H1 (cell line): ENCODE data around the gene PPP1R12C. TPM values are rescaled to one million over a fixed set of nuclear protein-coding genes. Genes with fewer than 3 reads are reported as not detected.

ENCODE experiments used
- CTCF ChIA-PET: fragments of 300-600 bp; sonication (Branson Sonifier 250); formaldehyde crosslinking; loops from one replicate; lab custom pipeline; 2021; ENCODE audit not compliant: partially characterized antibody; lab: Charles Lee
- POLR2A ChIA-PET: fragments of 300-600 bp; sonication (Branson Sonifier 250); formaldehyde crosslinking; loops from one replicate; lab custom pipeline; 2021; ENCODE audit warnings: inconsistent platforms; ENCODE audit not compliant: partially characterized antibody; lab: Charles Lee
- DNase-seq, 2 experiments: peaks; one replicate each; pipeline versions ENCODE4 v3.0.0 to v3.0.0-alpha.2; 2010 to 2022; ENCODE audit warnings: low spot score in 2 of 2, low read depth in 1 of 2, mixed read lengths in 1 of 2
- FAIRE-seq: peaks from 2 replicates; lab custom pipeline; 2011; peaks lifted over from hg19 to GRCh38; lab: Jason Lieb, UNC
- H2AFZ ChIP-seq: 2 replicates; pipeline ENCODE4 v1.8.1; 2012; ENCODE audit warnings: low read length, inconsistent platforms
- H2AK5ac ChIP-seq: 2 replicates; pipeline ENCODE4 v1.6.1; 2013; ENCODE audit warnings: low read depth, low read length
- H2BK120ac ChIP-seq: replicated peaks from 2 replicates; pipeline ENCODE3; 2013; ENCODE audit warnings: low read depth, low read length, inconsistent platforms
- H2BK12ac ChIP-seq: 2 replicates; pipeline ENCODE4 v1.6.1; 2013; ENCODE audit warnings: low read depth, low read length
- H2BK15ac ChIP-seq: 2 replicates; pipeline ENCODE4 v1.6.1; 2013; ENCODE audit warnings: low read length
- H2BK20ac ChIP-seq: 2 replicates; pipeline ENCODE4 v1.6.1; 2013; ENCODE audit warnings: low read length
- H2BK5ac ChIP-seq: 2 replicates; pipeline ENCODE4 v1.6.1; 2013; ENCODE audit warnings: low read depth, low read length
- H3K14ac ChIP-seq: 2 replicates; pipeline ENCODE4 v1.6.1; 2013; ENCODE audit warnings: inconsistent platforms; ENCODE audit not compliant: insufficient read length
- H3K18ac ChIP-seq: 2 replicates; pipeline ENCODE4 v1.6.1; 2013; ENCODE audit warnings: low read length; ENCODE audit errors: extremely low read depth
- H3K23ac ChIP-seq: 2 replicates; pipeline ENCODE4 v1.6.1; 2013; ENCODE audit warnings: inconsistent platforms; ENCODE audit not compliant: insufficient read length
- H3K23me2 ChIP-seq: 2 replicates; pipeline ENCODE4 v1.6.1; 2013; ENCODE audit warnings: low read depth, low read length
- H3K27ac ChIP-seq: 2 replicates; pipeline ENCODE4 v1.6.1; 2011; ENCODE audit warnings: low read depth, low read length, inconsistent platforms
- H3K27me3 ChIP-seq, 4 experiments: replicated peaks in 1 of 4; 1 replicate in 1 of 4; 2 replicates in 3 of 4; pipeline versions ENCODE4 v1.6.1 to v1.8.1; 2011 to 2013; ENCODE audit warnings: low read length in 3 of 4, mild to moderate bottlenecking in 3 of 4, inconsistent platforms in 2 of 4, mixed read lengths in 2 of 4, moderate library complexity in 1 of 4; ENCODE audit not compliant: control insufficient read depth in 3 of 4, insufficient read depth in 3 of 4; ENCODE audit errors: extremely low read depth in 1 of 4
- H3K36me3 ChIP-seq, 4 experiments: 2 replicates each; pipeline versions ENCODE4 v1.6.1 to v1.8.1; 2011 to 2013; ENCODE audit warnings: mild to moderate bottlenecking in 4 of 4, low read length in 3 of 4, moderate library complexity in 2 of 4, control low read depth in 1 of 4, inconsistent platforms in 1 of 4; ENCODE audit not compliant: insufficient read depth in 4 of 4, control insufficient read depth in 2 of 4
- H3K4ac ChIP-seq: replicated peaks from 2 replicates; pipeline ENCODE3; 2013; ENCODE audit warnings: low read length, low read depth, mixed read lengths, inconsistent platforms; ENCODE audit not compliant: insufficient read length
- H3K4me1 ChIP-seq, 4 experiments: replicated peaks in 1 of 4; 1 replicate in 1 of 4; 2 replicates in 3 of 4; pipeline versions ENCODE4 v1.6.1 to v1.8.1; 2011 to 2013; ENCODE audit warnings: low read length in 3 of 4, inconsistent platforms in 2 of 4, mixed read lengths in 1 of 4; ENCODE audit not compliant: insufficient read depth in 4 of 4, control insufficient read depth in 3 of 4
- H3K4me2 ChIP-seq, 2 experiments: 2 replicates each; pipeline versions ENCODE4 v1.6.1 to v1.8.1; 2011 to 2013; ENCODE audit warnings: low read depth in 2 of 2, low read length in 2 of 2, control low read depth in 1 of 2, inconsistent platforms in 1 of 2, mild to moderate bottlenecking in 1 of 2; ENCODE audit not compliant: insufficient read depth in 1 of 2
- H3K4me3 ChIP-seq, 4 experiments: fragments of 200-600, 300-600 bp in 1 of 4; sonication (generic), shearing (Covaris generic), sonication (Bioruptor Twin) in 1 of 4; 2 replicates each; pipeline versions ENCODE4 v1.5.1 to v1.8.1; 2011 to 2016; ENCODE audit warnings: low read length in 4 of 4, low read depth in 3 of 4, control low read depth in 2 of 4, inconsistent platforms in 2 of 4, mild to moderate bottlenecking in 2 of 4, mixed read lengths in 1 of 4, moderate library complexity in 1 of 4; ENCODE audit not compliant: insufficient read depth in 2 of 4; ENCODE audit errors: extremely low read depth in 1 of 4
- H3K56ac ChIP-seq: replicated peaks from 2 replicates; pipeline ENCODE3; 2013; ENCODE audit warnings: low read depth, mild to moderate bottlenecking, mixed read lengths, low read length, inconsistent platforms; ENCODE audit not compliant: insufficient read length
- H3K79me1 ChIP-seq: 2 replicates; pipeline ENCODE4 v1.6.1; 2013; ENCODE audit warnings: low read depth, low read length, control low read depth
- H3K79me2 ChIP-seq, 2 experiments: 2 replicates each; pipeline versions ENCODE4 v1.6.1 to v1.8.1; 2012 to 2013; ENCODE audit warnings: low read length in 2 of 2, mild to moderate bottlenecking in 2 of 2, inconsistent platforms in 1 of 2; ENCODE audit not compliant: insufficient read depth in 2 of 2, control insufficient read depth in 1 of 2
- H3K9ac ChIP-seq, 4 experiments: replicated peaks in 1 of 4; 1 replicate in 1 of 4; 2 replicates in 3 of 4; pipeline versions ENCODE4 v1.6.1 to v1.8.1; 2011 to 2013; ENCODE audit warnings: low read depth in 3 of 4, low read length in 3 of 4, control low read depth in 2 of 4, mild to moderate bottlenecking in 2 of 4, moderate library complexity in 2 of 4, inconsistent platforms in 1 of 4; ENCODE audit errors: extremely low read depth in 1 of 4
- H3K9me3 ChIP-seq, 2 experiments: 2 replicates each; pipeline versions ENCODE4 v1.6.1 to v1.8.1; 2012 to 2013; ENCODE audit warnings: mild to moderate bottlenecking in 2 of 2, moderate library complexity in 2 of 2, control low read depth in 1 of 2, inconsistent platforms in 1 of 2, low read depth in 1 of 2, low read length in 1 of 2, mixed read lengths in 1 of 2; ENCODE audit not compliant: insufficient read depth in 2 of 2
- H4K20me1 ChIP-seq, 2 experiments: replicated peaks in 1 of 2; 2 replicates each; pipeline versions ENCODE3 to v1.8.1; 2011 to 2013; ENCODE audit warnings: inconsistent platforms in 2 of 2, low read length in 2 of 2, mild to moderate bottlenecking in 1 of 2; ENCODE audit not compliant: insufficient read depth in 2 of 2, control insufficient read depth in 1 of 2
- H4K5ac ChIP-seq: 2 replicates; pipeline ENCODE4 v1.6.1; 2013; ENCODE audit warnings: low read length, low read depth, mixed read lengths, inconsistent platforms; ENCODE audit not compliant: insufficient read length
- H4K8ac ChIP-seq: 2 replicates; pipeline ENCODE4 v1.8.0; 2013; ENCODE audit warnings: mild to moderate bottlenecking, moderate library complexity, low read length, inconsistent platforms; ENCODE audit not compliant: insufficient read depth; ENCODE audit errors: extremely low read depth
- H4K91ac ChIP-seq: replicated peaks from 2 replicates; pipeline ENCODE3; 2013; ENCODE audit warnings: low read length, mixed read lengths, inconsistent platforms; ENCODE audit not compliant: insufficient read length
- ASH2L ChIP-seq: fragments of 200-600, 300-600 bp; sonication (generic); IDR thresholded peaks from one replicate; pipeline ENCODE4 v1.7.1; 2017; ENCODE audit warnings: low read length
- ATF3 ChIP-seq: IDR thresholded peaks from 2 replicates; pipeline ENCODE4 v1.6.1; 2011; ENCODE audit warnings: low read depth, mild to moderate bottlenecking, low read length; ENCODE audit not compliant: insufficient read depth
- EZH2 ChIP-seq: fragments of 200-600 bp; sonication (generic); IDR thresholded peaks from 2 replicates; pipeline ENCODE4 v1.7.1; 2012; ENCODE audit warnings: low read depth, mild to moderate bottlenecking, moderate library complexity, low read length, inconsistent platforms; ENCODE audit not compliant: severe bottlenecking
- KDM1A ChIP-seq: fragments of 200-600, 300-600 bp; sonication (generic); IDR thresholded peaks from 2 replicates; pipeline ENCODE4 v1.7.1; 2016; ENCODE audit warnings: mild to moderate bottlenecking, low read length, borderline replicate concordance
- KDM4A ChIP-seq: IDR thresholded peaks from one replicate; pipeline ENCODE4 v1.7.1; 2012; ENCODE audit warnings: low read depth, mild to moderate bottlenecking, moderate library complexity, low read length, inconsistent platforms; ENCODE audit not compliant: severe bottlenecking
- POLR2A ChIP-seq, 2 experiments: IDR thresholded peaks; 1 replicate in 1 of 2; 2 replicates in 1 of 2; pipeline ENCODE4 v1.6.1; 2011; ENCODE audit warnings: low read depth in 2 of 2, low read length in 2 of 2, mild to moderate bottlenecking in 2 of 2; ENCODE audit errors: control extremely low read depth in 1 of 2
- RBBP5 ChIP-seq: IDR thresholded peaks from 2 replicates; pipeline ENCODE4 v1.7.1; 2012; ENCODE audit warnings: low read depth, mild to moderate bottlenecking, inconsistent platforms, low read length, moderate library complexity, borderline replicate concordance
- RNF2 ChIP-seq: fragments of 200-900, 300-1000 bp; sonication (generic); IDR thresholded peaks from 2 replicates; pipeline ENCODE4 v1.7.1; 2016; ENCODE audit warnings: borderline replicate concordance, low read depth, mild to moderate bottlenecking, antibody characterized with exemption, low read length; ENCODE audit not compliant: poor library complexity, severe bottlenecking; ENCODE audit errors: missing control alignments
- SIRT6 ChIP-seq: IDR thresholded peaks from one replicate; pipeline ENCODE4 v1.7.1; 2012; ENCODE audit warnings: low read length, inconsistent platforms
- TBP ChIP-seq: IDR thresholded peaks from 2 replicates; pipeline ENCODE4 v1.6.1; 2011; ENCODE audit warnings: low read depth, low read length, improper control_type of control experiment
- WGBS, 2 experiments: shearing (Covaris generic) in 1 of 2; methylation state at CpG; one replicate each; pipeline versions ENCODE4 v1.1.6 to v1.1.7; 2013 to 2015; ENCODE audit warnings: low lambda C conversion rate in 2 of 2, mixed read lengths in 2 of 2, inconsistent platforms in 1 of 2, low coverage in 1 of 2, missing lambda C conversion rate in 1 of 2; ENCODE audit not compliant: insufficient replicate concordance in 2 of 2, insufficient coverage in 1 of 2, insufficient read length in 1 of 2; ENCODE audit errors: extremely low coverage in 1 of 2, missing lambda C conversion rate in 1 of 2; 5-methylcytosine and 5-hydroxymethylcytosine counted together
- polyA plus RNA-seq, 7 experiments: library from polyadenylated mRNA; depleted of rRNA in 3 of 7; stranded (reverse) in 5 of 7; unstranded in 2 of 7; fragments of >200 nt in 5 of 7; fragments of 200-250 nt in 2 of 7; gene quantifications; 1 replicate in 5 of 7; 2 replicates in 1 of 7; 4 replicates in 1 of 7; pipeline versions ENCODE4 v1.2.1 to v1.2.3, GENCODE V29; 2011 to 2013; ENCODE audit warnings: missing spikeins in 2 of 7, mixed read lengths in 2 of 7
- total RNA-seq: library from RNA; stranded (reverse); fragmentation: NEBNext Ultra II Directional; extraction: Animal tissue kit (Norgen Biotek cat#: 25700); gene quantifications from 2 replicates; pipeline ENCODE4 v1.2.1, GENCODE V29; 2021

PPP1R12C gene
- total and polyA plus RNA-seq, 2 of the 8 experiments (the other 6 are each of a cell fraction or from before 2014, with no cell fraction given) = 31.7 to 71.5 TPM

GRCh38 chr19:55086730-55087541, 30.5 kb downstream of the PPP1R12C start:
- Histone ChIP-seq H4K20me1 (peaks cover 14 to 15% of the 10 kb centered on the region in 2 experiments), H3K79me1 (no peaks in the 10 kb centered on the region; the same call in 1 of the 2 replicates), H2BK20ac (no peak overlapping the region), H3K9ac (peak overlapping the region; percentile 34 to 77 (median 44); a peak in 4 of 7 replicates), H4K91ac (no peak overlapping the region), H2BK12ac (peak overlapping the region; percentile 55; the same call in 1 of the 2 replicates), H3K4me1 (peaks cover 0 to 29% (median 21%) of the 10 kb centered on the region in 4 experiments; a peak in 6 of 7 replicates), H3K14ac (no peak overlapping the region), H3K27ac (no peak overlapping the region), H3K27me3 (peaks cover 0 to 3% (median 1%) of the 10 kb centered on the region in 4 experiments; a peak in 4 of 7 replicates), H3K18ac (peak overlapping the region; percentile 48), H3K23me2 (peaks cover 17% of the 10 kb centered on the region), H3K9me3 (no peaks in the 10 kb centered on the region), H3K4ac (no peak overlapping the region), H3K36me3 (peaks cover 0 to 5% (median 2%) of the 10 kb centered on the region in 4 experiments; a peak in 2 of 8 replicates), H3K4me3 (peak overlapping the region; percentile 46 to 84 (median 72)), H2AFZ (no peak overlapping the region), H2AK5ac (no peak overlapping the region), H3K56ac (no peak overlapping the region), H2BK15ac (no peak overlapping the region), H3K4me2 (peak overlapping the region; percentile 71 to 98), H4K5ac (no peak overlapping the region), H3K23ac (no peak overlapping the region), H3K79me2 (no peaks in the 10 kb centered on the region), H2BK120ac (no peak overlapping the region), H4K8ac (0 out of 2 replicates have a peak overlapping the region, but pooled peaks have one; percentile 58), H2BK5ac (no peak overlapping the region; the same call in 1 of the 2 replicates)
- DNase-seq = peak; percentile 88 to 99
- ChIA-PET POLR2A (interaction anchor here (0.6 to 8.7 kb wide), 12 partner anchors 8 to 321 kb away, joined by 3 to 72 read pairs (median 4); partner anchors contain the start of genes EPS8L1, PPP1R12C and UBE2S), CTCF (interaction anchor here (0.6 to 4.5 kb wide), 9 partner anchors 9 to 207 kb away, joined by 3 to 26 read pairs (median 3); partner anchors contain the start of gene RDH13)
- 3% methylated on average over 54 of the region's 74 CpGs; no CpG with 5 or more reads in 1 of the 2 experiments for WGBS, 2 experiments
- peak; percentile 84 for FAIRE-seq
- TF ChIP-seq ATF3 (no peak), KDM4A (peak; percentile 70), ASH2L (peak; percentile 23), EZH2 (no peak), TBP (peak; percentile 78), POLR2A (IDR thresholded peaks at IDR 0.05; ENCODE audit: control extremely low read depth in 1 of 2, low read depth in 2 of 2, low read length in 2 of 2) (peak in 1 of 2 experiments; percentile 62; a peak in 2 of 3 replicates), RNF2 (no peak), KDM1A (no peak), RBBP5 (0 out of 2 replicates have a peak, but pooled peaks have one; percentile 23), SIRT6 (no peak)
